NOMO-1 treated with DMSO at 0.1 percent for 48 hours (cell line): ENCODE measurements around the gene MMP25.
"Not testable (repeated sequence)": the region's sequence is repeated elsewhere in the genome, so short reads cannot be mapped to it uniquely, and the experiment has no call there.

Experiments
- DNase-seq: peaks from one replicate; lab custom pipeline; 2025; ENCODE audit not compliant: unreplicated experiment; lab: John Stamatoyannopoulos, UW

MMP25 gene

DNA sequence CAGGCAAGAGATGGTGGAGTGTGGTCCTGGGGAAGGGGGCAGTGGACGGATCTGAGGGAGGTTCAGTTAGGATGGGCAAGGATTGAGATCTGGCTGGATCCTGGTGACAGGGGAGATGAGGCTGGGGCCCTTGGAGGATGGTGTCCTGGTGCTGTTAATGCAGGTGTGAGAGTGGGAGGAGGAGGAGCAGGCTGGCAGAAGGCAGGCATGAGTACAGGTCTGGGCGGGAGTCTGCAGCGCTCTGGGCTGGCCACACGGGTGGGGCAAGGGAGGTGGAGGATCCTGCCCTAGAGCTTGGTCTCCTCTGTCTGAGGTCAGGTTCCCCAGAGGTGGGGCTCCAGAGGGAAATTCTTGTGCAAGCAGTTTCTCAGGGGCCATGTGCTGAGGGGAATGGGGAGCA is 25.8 kb downstream of the MMP25 start:
- not testable (repeated sequence) for DNase-seq

- peak; percentile 24 for DNase-seq
Measured at GRCh38 chr16:3072576-3073263, 26.4 kb downstream of the MMP25 start.

- no peak for DNase-seq
Measured at GRCh38 chr16:3073448-3073847, 27.1 kb downstream of the MMP25 start.

- DNase-seq, result peak; percentile 45
Measured at GRCh38 chr16:3074860-3075522, 28.6 kb downstream of the MMP25 start.

DNA sequence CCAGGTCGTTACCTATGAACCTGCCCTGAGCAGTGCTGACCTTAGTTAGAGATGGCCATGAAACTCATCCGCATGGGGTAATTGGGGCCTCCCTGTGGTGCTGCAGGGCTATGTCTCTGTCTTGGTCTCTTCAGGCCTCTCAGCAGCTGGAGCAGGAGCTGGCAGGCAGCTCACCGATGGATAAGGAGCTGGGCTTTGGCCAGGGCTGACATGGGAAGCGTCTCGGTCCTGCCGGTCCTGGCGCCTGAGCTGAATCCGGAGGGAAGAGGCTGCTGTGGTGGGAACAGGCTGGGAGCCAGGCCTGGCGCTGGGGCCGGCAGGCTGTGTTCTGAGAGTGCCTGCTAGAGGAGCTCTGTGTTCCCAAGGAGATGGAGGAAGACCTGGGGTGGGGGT is 29.2 kb downstream of the MMP25 start:
- no peak for DNase-seq

DNA sequence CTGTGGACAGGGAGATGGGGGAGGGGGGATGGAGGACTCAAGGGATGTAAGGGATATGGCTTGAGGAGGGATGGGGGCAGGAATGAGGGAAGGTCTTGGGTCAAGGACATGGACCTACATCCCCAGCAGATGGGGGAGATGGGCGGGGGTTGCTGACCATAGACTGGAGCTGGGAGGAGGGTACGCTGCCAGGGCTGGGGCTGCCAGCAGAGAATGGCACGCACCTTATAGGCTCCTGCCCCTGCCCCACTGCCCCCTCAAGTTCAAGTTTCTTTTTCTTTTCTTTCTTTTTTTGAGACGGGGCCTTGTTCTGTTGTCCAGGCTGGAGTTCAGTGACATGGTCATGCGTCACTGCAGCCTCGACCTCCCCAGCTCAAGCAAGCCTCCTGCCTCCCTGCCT is 29.6 kb downstream of the MMP25 start:
- DNase-seq, result not testable (repeated sequence)

DNA sequence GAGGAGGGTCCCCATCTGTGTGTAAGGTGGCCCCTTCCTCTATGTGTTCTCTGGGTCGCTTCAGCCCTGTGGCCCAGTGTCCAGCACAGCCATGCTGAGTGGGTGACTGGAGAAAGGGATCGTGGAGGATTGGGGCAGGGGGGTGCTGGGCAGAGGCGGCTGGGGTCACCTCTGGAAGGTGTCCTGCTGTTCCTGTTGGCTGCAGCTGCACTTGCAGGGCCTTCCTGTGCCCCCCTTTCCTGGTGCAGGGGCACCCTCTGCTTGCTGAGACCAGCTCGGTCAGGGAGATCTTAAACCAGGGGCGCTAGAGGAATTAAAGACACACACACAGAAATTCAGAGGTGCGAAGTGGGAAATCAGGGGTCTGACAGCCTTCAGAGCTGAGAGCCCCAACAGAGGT is 30.2 kb downstream of the MMP25 start:
- no peak for DNase-seq

DNA sequence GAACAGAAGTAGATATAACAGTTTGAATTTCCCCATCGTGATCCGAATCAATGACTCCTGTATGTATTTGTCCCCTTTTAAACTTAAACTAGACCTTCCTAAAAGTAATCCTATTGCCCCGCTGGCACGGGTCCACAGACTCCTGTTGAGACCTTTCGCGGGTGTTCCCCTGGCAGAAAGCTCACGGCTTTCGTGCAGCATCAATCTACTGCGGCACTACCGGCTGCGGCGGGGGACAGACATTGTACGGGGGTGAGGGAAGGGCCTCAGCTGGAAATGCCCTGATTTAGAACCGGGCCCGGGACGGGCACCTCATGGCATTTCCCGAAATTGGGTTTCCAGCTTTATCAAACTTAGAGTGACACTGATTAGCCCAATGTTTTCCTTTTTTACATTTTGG is 33.7 kb downstream of the MMP25 start:
- DNase-seq, result no peak

GRCh38 chr16:3081957-3082356 is 35.6 kb downstream of the MMP25 start:
- not testable (repeated sequence) for DNase-seq

GRCh38 chr16:3083408-3083807 is 37.0 kb downstream of the MMP25 start:
- not testable (repeated sequence) for DNase-seq

- no peak for DNase-seq
Measured at GRCh38 chr16:3084491-3084890, 38.1 kb downstream of the MMP25 start.

GRCh38 chr16:3084969-3085670 is 38.8 kb downstream of the MMP25 start:
- no peak for DNase-seq

GRCh38 chr16:3085868-3086595 is 39.7 kb downstream of the MMP25 start:
- DNase-seq, result no peak

DNA sequence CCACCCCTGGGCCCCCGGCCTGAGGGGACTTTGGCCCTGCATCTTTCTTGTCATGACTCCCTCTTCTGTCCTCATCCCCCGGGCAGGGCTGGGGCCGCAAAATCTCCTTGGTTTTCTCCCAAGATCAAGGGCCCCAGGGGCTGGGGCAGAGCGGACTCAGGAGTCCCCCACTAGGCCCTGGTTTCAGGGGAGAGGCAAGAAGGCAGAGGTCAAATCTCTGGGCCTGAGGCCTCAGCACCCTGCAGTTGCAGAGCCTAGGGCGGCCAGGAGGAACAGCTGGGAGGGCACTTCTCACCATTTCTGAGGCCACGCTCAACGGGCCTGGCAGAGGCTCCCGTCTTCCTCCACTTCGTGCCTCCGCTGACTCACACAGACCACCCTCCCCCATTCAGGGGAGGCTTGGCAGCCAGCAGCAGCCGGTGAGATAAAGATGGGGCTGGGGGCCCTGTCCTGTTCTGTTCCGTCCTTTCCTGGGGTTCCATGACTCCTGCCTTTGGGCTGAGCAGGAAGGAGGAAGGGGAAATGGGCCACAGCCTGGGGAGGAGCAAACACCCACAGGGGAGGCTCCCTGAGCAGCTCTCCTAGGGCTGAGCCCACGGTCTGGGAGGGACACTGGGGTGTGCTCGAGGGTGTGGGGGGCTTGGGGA is 40.4 kb downstream of the MMP25 start:
- DNase-seq, result peak; percentile 50

- no peak for DNase-seq
Measured at GRCh38 chr16:3087243-3088235, 41.2 kb downstream of the MMP25 start.

DNA sequence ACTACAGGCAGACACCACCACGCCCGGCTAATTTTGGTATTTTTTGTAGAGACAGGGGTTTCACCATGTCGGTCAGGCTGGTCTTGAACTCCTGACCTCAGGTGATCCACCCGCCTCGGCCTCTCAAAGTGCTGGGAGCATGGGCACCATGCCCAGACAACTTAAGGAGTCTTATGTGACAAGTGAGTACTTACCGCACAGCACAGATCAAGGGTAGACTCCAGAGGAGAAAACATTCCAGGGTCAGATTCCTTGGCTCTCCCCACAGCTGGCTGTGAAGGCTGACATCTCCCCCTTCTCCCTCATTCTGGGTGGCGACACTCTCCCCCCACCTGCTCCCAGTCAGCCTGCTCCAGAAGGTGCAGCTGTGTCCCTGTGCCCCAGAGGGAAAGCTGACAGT is 42.1 kb downstream of the MMP25 start:
- no peak for DNase-seq

- no peak for DNase-seq
Measured at GRCh38 chr16:3088925-3089716, 42.8 kb downstream of the MMP25 start.

- DNase-seq, result no peak
Measured at GRCh38 chr16:3089717-3090592, 43.6 kb downstream of the MMP25 start.
